Neural crest cell (in vitro differentiated cells): ENCODE measurements around the gene CYSLTR2. TPM values are rescaled to one million over a fixed set of nuclear protein-coding genes. Genes with fewer than 3 reads are reported as not detected.
"Not testable (repeated sequence)": the region's sequence is repeated elsewhere in the genome, so short reads cannot be mapped to it uniquely, and the experiment has no call there.

ENCODE experiments used
- DNase-seq: peaks from one replicate; pipeline ENCODE4 v3.0.0; 2021; ENCODE audit warnings: low read depth, mixed read lengths, low spot score
- H3K27ac Mint-ChIP-seq: one replicate; pipeline ENCODE4 v1.8.0; 2021; ENCODE audit warnings: mild to moderate bottlenecking, mixed read lengths; ENCODE audit not compliant: unreplicated experiment
- H3K27me3 Mint-ChIP-seq: 2 replicates; pipeline ENCODE4 v1.8.0; 2021; ENCODE audit warnings: low read depth, mild to moderate bottlenecking, mixed read lengths
- H3K36me3 Mint-ChIP-seq: 2 replicates; pipeline ENCODE4 v1.8.0; 2021; ENCODE audit warnings: low read depth, mild to moderate bottlenecking, mixed read lengths
- H3K4me1 Mint-ChIP-seq: 2 replicates; pipeline ENCODE4 v1.8.0; 2021; ENCODE audit warnings: mixed read lengths
- H3K4me3 Mint-ChIP-seq: one replicate; pipeline ENCODE4 v1.8.0; 2021; ENCODE audit warnings: mild to moderate bottlenecking, mixed read lengths
- H3K9me3 Mint-ChIP-seq: 2 replicates; pipeline ENCODE4 v1.8.0; 2021; ENCODE audit warnings: mixed read lengths
- total RNA-seq: library from RNA; stranded (reverse); gene quantifications from 2 replicates; pipeline ENCODE4 v1.2.1, GENCODE V29; 2021
- TF ChIP-seq, protein P1 (sequence below): fragments of 200-600 bp; sonication (generic); conservative IDR thresholded peaks from 2 replicates; pipeline ENCODE4 v1.5.0; 2021; ENCODE audit warnings: antibody characterized with exemption, mild to moderate bottlenecking

CYSLTR2 gene
- total RNA-seq, 1 donor from 2014 or later: not detected

GRCh38 chr13:48686636-48687210 lies 33.0 kb downstream of the CYSLTR2 start:
- TF ChIP-seq, protein P1, sequence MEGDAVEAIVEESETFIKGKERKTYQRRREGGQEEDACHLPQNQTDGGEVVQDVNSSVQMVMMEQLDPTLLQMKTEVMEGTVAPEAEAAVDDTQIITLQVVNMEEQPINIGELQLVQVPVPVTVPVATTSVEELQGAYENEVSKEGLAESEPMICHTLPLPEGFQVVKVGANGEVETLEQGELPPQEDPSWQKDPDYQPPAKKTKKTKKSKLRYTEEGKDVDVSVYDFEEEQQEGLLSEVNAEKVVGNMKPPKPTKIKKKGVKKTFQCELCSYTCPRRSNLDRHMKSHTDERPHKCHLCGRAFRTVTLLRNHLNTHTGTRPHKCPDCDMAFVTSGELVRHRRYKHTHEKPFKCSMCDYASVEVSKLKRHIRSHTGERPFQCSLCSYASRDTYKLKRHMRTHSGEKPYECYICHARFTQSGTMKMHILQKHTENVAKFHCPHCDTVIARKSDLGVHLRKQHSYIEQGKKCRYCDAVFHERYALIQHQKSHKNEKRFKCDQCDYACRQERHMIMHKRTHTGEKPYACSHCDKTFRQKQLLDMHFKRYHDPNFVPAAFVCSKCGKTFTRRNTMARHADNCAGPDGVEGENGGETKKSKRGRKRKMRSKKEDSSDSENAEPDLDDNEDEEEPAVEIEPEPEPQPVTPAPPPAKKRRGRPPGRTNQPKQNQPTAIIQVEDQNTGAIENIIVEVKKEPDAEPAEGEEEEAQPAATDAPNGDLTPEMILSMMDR: no peak
- Mint-ChIP-seq H3K36me3 (peaks cover 10% of the 10 kb centered on the region), H3K27me3 (no peaks in the 10 kb centered on the region), H3K9me3 (peaks cover 13% of the 10 kb centered on the region), H3K4me1 (no peaks in the 10 kb centered on the region), H3K4me3 (no peak overlapping the region), H3K27ac (no peak overlapping the region)
- DNase-seq: no peak

DNA sequence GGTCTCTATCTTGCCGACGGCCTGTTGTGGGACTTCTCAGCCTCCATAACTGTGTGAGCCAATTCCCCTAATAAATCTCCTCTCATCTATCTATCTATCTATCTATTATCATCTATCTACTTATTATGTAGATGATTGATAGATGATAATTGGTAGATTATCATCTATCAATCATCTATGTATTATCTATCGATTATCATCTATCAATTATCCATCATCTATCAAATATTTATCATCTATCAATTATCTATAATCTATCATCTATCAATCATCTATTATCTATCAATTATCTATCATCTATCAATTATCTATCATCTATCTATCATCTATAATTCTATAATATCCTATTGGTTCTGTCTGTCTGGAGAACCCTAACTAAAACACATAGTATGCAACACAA lies 33.5 kb downstream of the CYSLTR2 start:
- Mint-ChIP-seq H3K36me3 (peaks cover 10% of the 10 kb centered on the region), H3K27me3 (no peaks in the 10 kb centered on the region), H3K9me3 (peaks cover 13% of the 10 kb centered on the region), H3K27ac (no peak overlapping the region), H3K4me3 (no peak overlapping the region), H3K4me1 (no peaks in the 10 kb centered on the region)
- TF ChIP-seq, protein P1: no peak
- DNase-seq: no peak

DNA sequence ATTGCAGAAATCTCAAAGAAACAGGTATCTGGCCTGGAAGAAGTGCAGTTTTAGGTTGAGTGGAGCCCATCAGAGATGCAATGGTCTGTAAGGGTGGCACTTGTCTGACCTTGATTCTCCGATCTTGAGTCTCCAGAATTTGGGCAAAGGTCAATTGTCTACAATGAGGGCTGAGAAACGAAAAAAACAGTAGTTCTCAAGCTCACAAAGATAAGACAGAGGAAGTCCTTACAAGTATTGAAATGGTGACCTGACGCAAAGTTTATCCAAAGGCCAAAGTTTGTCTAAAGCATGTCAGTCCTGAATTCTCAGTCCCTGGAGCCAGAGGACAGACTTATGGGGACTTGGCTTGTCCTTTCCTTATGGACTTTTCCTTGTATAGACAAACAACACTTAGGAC lies 40.3 kb downstream of the CYSLTR2 start:
- no peak overlapping the region for H3K27ac Mint-ChIP-seq
- TF ChIP-seq, protein P1: no peak

GRCh38 chr13:48695776-48696175 lies 42.0 kb downstream of the CYSLTR2 start:
- TF ChIP-seq, protein P1: no peak
- H3K36me3 Mint-ChIP-seq: peaks cover 2% of the 10 kb centered on the region
- H3K4me1 Mint-ChIP-seq: no peaks in the 10 kb centered on the region
- H3K27me3 Mint-ChIP-seq: peaks cover 5% of the 10 kb centered on the region
- DNase-seq: no peak
- no peak overlapping the region for H3K27ac Mint-ChIP-seq
- no peak overlapping the region for H3K4me3 Mint-ChIP-seq
- H3K9me3 Mint-ChIP-seq: peaks cover 7% of the 10 kb centered on the region

More for the DNA sequence above, 40.3 kb downstream of the CYSLTR2 start:
- Mint-ChIP-seq H3K36me3 (peaks cover 5% of the 10 kb centered on the region), H3K4me3 (no peak overlapping the region), H3K4me1 (no peaks in the 10 kb centered on the region), H3K27me3 (peaks cover under 1% of the 10 kb centered on the region), H3K9me3 (peaks cover 10% of the 10 kb centered on the region)
- DNase-seq: no peak

DNA sequence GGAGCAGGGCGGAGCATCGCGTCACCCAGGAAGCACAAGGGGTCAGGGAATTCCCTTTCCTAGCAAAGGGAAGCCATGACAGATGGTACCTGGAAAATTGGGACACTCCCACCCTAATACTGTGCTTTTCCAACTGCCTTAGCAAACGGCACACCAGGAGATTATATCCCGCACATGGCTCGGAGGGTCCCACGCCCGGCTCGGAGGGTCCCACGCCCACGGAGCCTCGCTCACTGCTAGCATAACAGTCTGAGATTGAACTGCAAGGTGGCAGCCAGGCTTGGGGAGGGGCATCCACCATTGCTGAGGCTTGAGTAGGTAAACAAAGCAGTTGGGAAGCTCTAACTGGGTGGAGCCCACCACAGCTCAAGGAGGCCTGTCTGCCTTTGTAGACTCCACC lies 42.9 kb downstream of the CYSLTR2 start:
- H3K36me3 Mint-ChIP-seq, DNase-seq, H3K4me1 Mint-ChIP-seq, H3K9me3 Mint-ChIP-seq, H3K4me3 Mint-ChIP-seq, H3K27ac Mint-ChIP-seq, H3K27me3 Mint-ChIP-seq: not testable (repeated sequence)

DNA sequence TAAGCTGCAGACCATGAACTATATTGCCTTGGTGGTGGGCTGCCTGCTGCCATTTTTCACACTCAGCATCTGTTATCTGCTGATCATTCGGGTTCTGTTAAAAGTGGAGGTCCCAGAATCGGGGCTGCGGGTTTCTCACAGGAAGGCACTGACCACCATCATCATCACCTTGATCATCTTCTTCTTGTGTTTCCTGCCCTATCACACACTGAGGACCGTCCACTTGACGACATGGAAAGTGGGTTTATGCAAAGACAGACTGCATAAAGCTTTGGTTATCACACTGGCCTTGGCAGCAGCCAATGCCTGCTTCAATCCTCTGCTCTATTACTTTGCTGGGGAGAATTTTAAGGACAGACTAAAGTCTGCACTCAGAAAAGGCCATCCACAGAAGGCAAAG lies 53.7 kb downstream of the CYSLTR2 start:
- Mint-ChIP-seq H3K27ac (no peak overlapping the region), H3K27me3 (peaks cover 2% of the 10 kb centered on the region), H3K4me1 (no peaks in the 10 kb centered on the region), H3K36me3 (peaks cover 5% of the 10 kb centered on the region), H3K9me3 (peaks cover 24% of the 10 kb centered on the region), H3K4me3 (no peak overlapping the region)
- TF ChIP-seq, protein P1: no peak
- DNase-seq: no peak
